BJ (cell line): Measurements from ENCODE around the gene RGS6. TPM values are rescaled to one million over a fixed set of nuclear protein-coding genes. Genes with fewer than 3 reads are reported as not detected.

ENCODE experiments used
- CTCF ChIA-PET: fragments of 350-600 bp; formaldehyde crosslinking; extraction: SDS; loops from one replicate; lab custom pipeline; 2021; ENCODE audit warnings: antibody characterized with exemption, inconsistent platforms; lab: Yijun Ruan, JAX
- POLR2A ChIA-PET: fragments of 300-600 bp; sonication (Branson Sonifier 250); formaldehyde crosslinking; extraction: SDS; loops from one replicate; lab custom pipeline; 2021; ENCODE audit warnings: antibody characterized with exemption; lab: Charles Lee
- DNase-seq: peaks from one replicate; pipeline ENCODE4 v3.0.0-alpha.2; 2011; ENCODE audit warnings: low read depth
- H3K27me3 ChIP-seq: 2 replicates; pipeline ENCODE4 v1.6.0; 2011; ENCODE audit warnings: low read length; ENCODE audit not compliant: control insufficient read depth, insufficient read depth
- H3K36me3 ChIP-seq: 2 replicates; pipeline ENCODE4 v1.5.1; 2011; ENCODE audit warnings: low read length; ENCODE audit not compliant: control insufficient read depth, insufficient read depth
- H3K4me3 ChIP-seq: 2 replicates; pipeline ENCODE4 v1.5.1; 2011; ENCODE audit warnings: low read depth, mild to moderate bottlenecking, control low read depth, low read length
- polyA plus RNA-seq: library from polyadenylated mRNA; depleted of rRNA; stranded (reverse); fragments of >200 nt; gene quantifications from 2 replicates; pipeline ENCODE4 v1.2.3, GENCODE V29; 2011
- TF ChIP-seq, protein P1 (sequence below): IDR thresholded peaks from 2 replicates; pipeline ENCODE4 v1.5.1; 2011; ENCODE audit warnings: low read depth, mild to moderate bottlenecking, control low read depth, inconsistent platforms, low read length, moderate library complexity; ENCODE audit not compliant: insufficient read depth

RGS6 gene
- polyA plus RNA-seq, 1 experiment, result not detected

DNA sequence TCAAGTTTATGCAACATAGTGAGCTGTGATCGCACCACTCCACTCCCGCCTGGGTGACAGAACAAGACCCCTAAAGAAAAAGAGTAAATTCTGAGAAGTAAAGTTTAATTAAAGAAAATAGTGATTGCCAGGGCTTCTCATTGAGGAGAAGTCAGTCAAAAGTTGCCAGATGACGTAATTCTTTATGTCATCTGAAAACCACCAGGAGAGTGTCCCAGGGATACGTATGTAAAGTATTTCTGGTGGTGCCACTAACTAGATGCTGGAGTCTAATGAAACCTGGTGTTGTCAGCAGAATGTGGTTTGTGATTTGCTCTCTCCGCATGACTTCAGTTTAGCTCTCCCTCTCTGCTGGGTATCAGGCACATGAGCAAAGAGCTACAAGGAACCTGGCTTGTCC lies 569.2 kb downstream of the RGS6 start:
- ChIA-PET POLR2A (no interaction called here), CTCF (interaction anchor here (2.0 to 5.6 kb wide), 2 partner anchors 12 to 15 kb away, joined by 5 to 43 read pairs; no protein-coding TSS in a partner anchor)

DNA sequence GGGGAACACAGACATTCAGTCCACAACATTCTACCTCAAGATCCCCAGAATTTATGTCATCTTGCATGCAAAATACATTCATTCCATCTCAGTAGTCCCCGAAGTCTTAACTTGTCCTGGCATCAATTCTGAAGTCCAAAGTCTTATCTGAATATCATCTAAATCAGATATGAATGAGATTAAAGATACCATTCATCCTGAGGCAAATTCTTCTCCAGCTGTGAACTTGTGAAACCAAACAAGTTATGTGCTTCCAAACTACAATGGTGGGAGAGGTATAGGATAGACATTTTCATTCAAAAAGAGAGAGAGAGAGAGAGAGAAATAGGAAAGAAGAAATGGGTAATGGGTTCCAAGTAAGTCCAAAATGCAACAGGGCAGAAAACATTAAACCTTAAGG lies 571.0 kb downstream of the RGS6 start:
- no peaks in the 10 kb centered on the region for H3K36me3 ChIP-seq
- ChIA-PET CTCF (interaction anchor here (1.1 to 5.6 kb wide), 2 partner anchors 10 to 13 kb away, joined by 4 to 43 read pairs; no protein-coding TSS in a partner anchor), POLR2A (no interaction called here)
- TF ChIP-seq, protein P1, sequence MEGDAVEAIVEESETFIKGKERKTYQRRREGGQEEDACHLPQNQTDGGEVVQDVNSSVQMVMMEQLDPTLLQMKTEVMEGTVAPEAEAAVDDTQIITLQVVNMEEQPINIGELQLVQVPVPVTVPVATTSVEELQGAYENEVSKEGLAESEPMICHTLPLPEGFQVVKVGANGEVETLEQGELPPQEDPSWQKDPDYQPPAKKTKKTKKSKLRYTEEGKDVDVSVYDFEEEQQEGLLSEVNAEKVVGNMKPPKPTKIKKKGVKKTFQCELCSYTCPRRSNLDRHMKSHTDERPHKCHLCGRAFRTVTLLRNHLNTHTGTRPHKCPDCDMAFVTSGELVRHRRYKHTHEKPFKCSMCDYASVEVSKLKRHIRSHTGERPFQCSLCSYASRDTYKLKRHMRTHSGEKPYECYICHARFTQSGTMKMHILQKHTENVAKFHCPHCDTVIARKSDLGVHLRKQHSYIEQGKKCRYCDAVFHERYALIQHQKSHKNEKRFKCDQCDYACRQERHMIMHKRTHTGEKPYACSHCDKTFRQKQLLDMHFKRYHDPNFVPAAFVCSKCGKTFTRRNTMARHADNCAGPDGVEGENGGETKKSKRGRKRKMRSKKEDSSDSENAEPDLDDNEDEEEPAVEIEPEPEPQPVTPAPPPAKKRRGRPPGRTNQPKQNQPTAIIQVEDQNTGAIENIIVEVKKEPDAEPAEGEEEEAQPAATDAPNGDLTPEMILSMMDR, result no peak
- peaks cover 4% of the 10 kb centered on the region for H3K27me3 ChIP-seq
- no peak for DNase-seq
- no peak overlapping the region for H3K4me3 ChIP-seq

More for the DNA sequence above, 569.2 kb downstream of the RGS6 start:
- H3K36me3 ChIP-seq, result no peaks in the 10 kb centered on the region
- no peak for DNase-seq
- TF ChIP-seq, protein P1, result no peak
- H3K4me3 ChIP-seq, result no peak overlapping the region
- H3K27me3 ChIP-seq, result peaks cover 4% of the 10 kb centered on the region

- DNase-seq, result no peak
- Histone ChIP-seq H3K4me3 (no peak overlapping the region), H3K27me3 (peaks cover under 1% of the 10 kb centered on the region; the same call in 1 of the 2 replicates), H3K36me3 (no peaks in the 10 kb centered on the region)
- TF ChIP-seq, protein P1, result no peak
- ChIA-PET CTCF (interaction anchor here (1.1 to 5.6 kb wide), 2 partner anchors 10 to 13 kb away, joined by 4 to 43 read pairs; no protein-coding TSS in a partner anchor), POLR2A (no interaction called here)
Measured at GRCh38 chr14:72503696-72504368, 571.6 kb downstream of the RGS6 start.

DNA sequence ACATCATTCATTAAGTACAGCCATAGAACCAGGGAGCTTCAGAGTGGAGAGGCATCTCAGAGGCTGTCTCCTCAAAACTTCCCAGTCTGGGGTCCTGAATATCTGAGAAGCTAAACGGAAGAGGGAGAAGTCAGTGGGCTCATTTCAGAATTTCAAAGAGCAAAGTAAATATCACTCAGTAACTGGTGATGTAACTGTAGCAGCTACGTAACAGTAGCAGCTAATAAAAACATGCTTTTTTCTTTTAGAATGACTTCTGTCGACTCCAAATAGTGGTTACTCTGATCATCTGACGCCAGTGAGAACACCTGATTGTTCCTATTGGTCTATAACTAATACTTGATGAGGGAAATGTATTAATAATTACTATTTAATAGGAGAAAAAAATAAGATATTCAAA lies 578.3 kb downstream of the RGS6 start:
- peaks cover 10% of the 10 kb centered on the region for H3K27me3 ChIP-seq
- ChIA-PET CTCF (interaction anchor here (0.7 to 7.9 kb wide), 4 partner anchors 378 to 439 kb away, joined by 3 to 292 read pairs (median 4); partner anchors contain the start of gene DPF3), POLR2A (interaction anchor here (0.6 kb wide), 1 partner anchor 48 kb away, joined by 3 read pairs; no protein-coding TSS in a partner anchor)
- no peak for DNase-seq
- H3K4me3 ChIP-seq, result no peak overlapping the region
- TF ChIP-seq, protein P1, result no peak
- H3K36me3 ChIP-seq, result no peaks in the 10 kb centered on the region

- TF ChIP-seq, protein P1, result no peak
- POLR2A ChIA-PET, result no interaction called here
- CTCF ChIA-PET, result interaction anchor here (1.5 to 9.4 kb wide), 6 partner anchors 9 to 515 kb away, joined by 3 to 292 read pairs (median 44); partner anchors contain the start of gene ZFYVE1
Measured at GRCh38 chr14:72512281-72512680, 580.1 kb downstream of the RGS6 start.

More at GRCh38 chr14:72512281-72512680, 580.1 kb downstream of the RGS6 start:
- H3K27me3 ChIP-seq, result peaks cover 10% of the 10 kb centered on the region
- H3K4me3 ChIP-seq, result no peak overlapping the region
- no peak for DNase-seq
- no peaks in the 10 kb centered on the region for H3K36me3 ChIP-seq
